HCT116 (cell line): ENCODE measurements around the gene CNTNAP5. TPM values are rescaled to one million over a fixed set of nuclear protein-coding genes. Genes with fewer than 3 reads are reported as not detected.

Experiments
- ATAC-seq: fragments of 200-7000 bp; cut with Tn5 transposase; 2 replicates; pipeline ENCODE4 v1.9.1; 2020; ENCODE audit warnings: mild to moderate bottlenecking, moderate library complexity
- BruUV-seq: library from RNA; stranded (reverse); fragments of 400-500 nt; replicated peaks from 2 replicates; lab custom pipeline; 2021; lab: Mats Ljungman, UMichigan
- CTCF ChIA-PET: fragments of 300-600 bp; sonication (Branson Sonifier 250); formaldehyde crosslinking; loops from one replicate; lab custom pipeline; 2021; ENCODE audit warnings: antibody characterized with exemption; lab: Charles Lee
- POLR2A ChIA-PET: fragments of 300-600, 350-600 bp; sonication (Branson Sonifier 250); formaldehyde crosslinking; loops from one replicate; lab custom pipeline; 2021; ENCODE audit warnings: antibody characterized with exemption; lab: Charles Lee
- RAD21 ChIA-PET, 2 experiments: fragments of 300-600 bp; sonication (Branson Sonifier 250); formaldehyde crosslinking; loops; one replicate each; lab custom pipeline; 2023; ENCODE audit warnings: low total read pairs in 2 of 2; ENCODE audit not compliant: uncharacterized antibody in 2 of 2, unreplicated experiment in 2 of 2, low non-redundant PET in 1 of 2; lab: Charles Lee
- DNase-seq: peaks from one replicate; pipeline ENCODE4 v3.0.0-alpha.2; 2010; ENCODE audit warnings: low read depth, low spot score
- H2AFZ ChIP-seq: fragments of 200-600 bp; shearing (Covaris generic), sonication (generic); 2 replicates; pipeline ENCODE4 v1.6.1; 2017; ENCODE audit warnings: low read depth, mixed run types, mixed read lengths, antibody characterized with exemption, low read length; ENCODE audit not compliant: poor library complexity, severe bottlenecking
- H3K27ac ChIP-seq: 2 replicates; pipeline ENCODE4 v1.5.1; 2012; ENCODE audit warnings: low read depth, low read length
- H3K27me3 ChIP-seq: fragments of 200-600 bp; sonication (generic); 2 replicates; pipeline ENCODE4 v1.6.1; 2016; ENCODE audit warnings: mixed run types, low read length, mixed read lengths; ENCODE audit not compliant: insufficient read depth
- H3K36me3 ChIP-seq, 2 experiments: fragments of 200-500 bp in 1 of 2; fragments of 200-600 bp in 1 of 2; sonication (Bioruptor generic) in 1 of 2; sonication (generic) in 1 of 2; 2 replicates each; pipeline versions ENCODE4 v1.5.1 to v1.6.1; 2014 to 2016; ENCODE audit warnings: low read length in 2 of 2, inconsistent platforms in 1 of 2, mixed read lengths in 1 of 2, mixed run types in 1 of 2; ENCODE audit not compliant: insufficient read depth in 2 of 2, control insufficient read depth in 1 of 2
- H3K4me1 ChIP-seq, 2 experiments: fragments of 200-600 bp in 1 of 2; sonication (generic) in 1 of 2; 2 replicates each; pipeline versions ENCODE4 v1.5.1 to v1.6.1; 2012 to 2017; ENCODE audit warnings: low read length in 2 of 2, inconsistent platforms in 1 of 2, mild to moderate bottlenecking in 1 of 2, mixed read lengths in 1 of 2, mixed run types in 1 of 2, moderate library complexity in 1 of 2; ENCODE audit not compliant: insufficient read depth in 2 of 2, control insufficient read depth in 1 of 2
- H3K4me2 ChIP-seq: fragments of 200-600 bp; sonication (generic); 2 replicates; pipeline ENCODE4 v1.6.1; 2017; ENCODE audit warnings: mixed run types, low read length, mixed read lengths
- H3K4me3 ChIP-seq, 2 experiments: fragments of 200-600 bp in 1 of 2; sonication (generic) in 1 of 2; replicated peaks in 1 of 2; 2 replicates each; pipeline ENCODE4 v1.5.1; 2011 to 2016; ENCODE audit warnings: low read length in 2 of 2, control low read depth in 1 of 2, low read depth in 1 of 2, mild to moderate bottlenecking in 1 of 2, mixed read lengths in 1 of 2, mixed run types in 1 of 2
- H3K79me2 ChIP-seq: fragments of 200-600 bp; sonication (generic); 2 replicates; pipeline ENCODE4 v1.6.1; 2017; ENCODE audit warnings: mild to moderate bottlenecking, mixed run types, low read length, moderate library complexity, mixed read lengths; ENCODE audit not compliant: insufficient read depth
- H3K9ac ChIP-seq: fragments of 200-600 bp; sonication (generic); 2 replicates; pipeline ENCODE4 v1.6.1; 2016; ENCODE audit warnings: low read length, mixed read lengths
- H3K9me2 ChIP-seq: fragments of 200-600 bp; sonication (generic), shearing (Covaris generic); 2 replicates; pipeline ENCODE4 v1.6.1; 2017; ENCODE audit warnings: mixed run types, mild to moderate bottlenecking, moderate library complexity; ENCODE audit not compliant: insufficient read depth
- H3K9me3 ChIP-seq, 2 experiments: fragments of 200-500 bp in 1 of 2; fragments of 200-600 bp in 1 of 2; sonication (Bioruptor generic) in 1 of 2; sonication (generic) in 1 of 2; 2 replicates each; pipeline ENCODE4 v1.6.1; 2014 to 2017; ENCODE audit warnings: low read length in 2 of 2, mixed read lengths in 2 of 2, inconsistent platforms in 1 of 2, low read depth in 1 of 2, mild to moderate bottlenecking in 1 of 2, mixed run types in 1 of 2, moderate library complexity in 1 of 2; ENCODE audit not compliant: control insufficient read depth in 1 of 2, insufficient read depth in 1 of 2
- H4K20me1 ChIP-seq: fragments of 200-600 bp; sonication (generic), shearing (Covaris generic); 2 replicates; pipeline ENCODE4 v1.6.1; 2017; ENCODE audit warnings: mixed run types, mild to moderate bottlenecking, moderate library complexity; ENCODE audit not compliant: insufficient read depth
- ATF3 ChIP-seq: IDR thresholded peaks from 2 replicates; pipeline ENCODE4 v1.6.1; 2012
- CEBPB ChIP-seq: IDR thresholded peaks from 2 replicates; pipeline ENCODE4 v1.6.1; 2012; ENCODE audit warnings: low read depth
- EGR1 ChIP-seq: IDR thresholded peaks from 2 replicates; pipeline ENCODE4 v1.6.1; 2012; ENCODE audit warnings: low read depth
- ELF1 ChIP-seq: IDR thresholded peaks from 2 replicates; pipeline ENCODE4 v1.6.1; 2012; ENCODE audit warnings: low read depth, borderline replicate concordance
- EZH2 ChIP-seq: fragments of 200-600 bp; sonication (generic); IDR thresholded peaks from 2 replicates; pipeline ENCODE4 v1.6.1; 2017; ENCODE audit warnings: antibody characterized with exemption, mixed run types
- FOSL1 ChIP-seq: IDR thresholded peaks from 2 replicates; pipeline ENCODE4 v1.6.1; 2012; ENCODE audit warnings: low read depth
- POLR2A ChIP-seq: IDR thresholded peaks from 2 replicates; pipeline ENCODE4 v1.7.0; 2011; ENCODE audit warnings: borderline replicate concordance; ENCODE audit not compliant: insufficient read depth, insufficient read length; ENCODE audit errors: extremely low read depth
- POLR2AphosphoS5 ChIP-seq: IDR thresholded peaks from 2 replicates; pipeline ENCODE4 v1.6.1; 2011; ENCODE audit warnings: mild to moderate bottlenecking, low read depth, low read length, moderate library complexity
- RAD21 ChIP-seq: IDR thresholded peaks from 2 replicates; pipeline ENCODE4 v1.6.1; 2012; ENCODE audit warnings: low read depth, mild to moderate bottlenecking
- SRF ChIP-seq: IDR thresholded peaks from 2 replicates; pipeline ENCODE4 v1.6.1; 2012; ENCODE audit warnings: low read depth
- TCF7L2 ChIP-seq: IDR thresholded peaks from 2 replicates; pipeline ENCODE4 v1.7.0; 2011; ENCODE audit warnings: borderline replicate concordance, inconsistent platforms; ENCODE audit not compliant: insufficient read depth, insufficient read length; ENCODE audit errors: extremely low read depth
- YY1 ChIP-seq: IDR thresholded peaks from 2 replicates; pipeline ENCODE4 v1.6.1; 2011; ENCODE audit warnings: low read length, low read depth, moderate library complexity, mild to moderate bottlenecking; ENCODE audit not compliant: insufficient replicate concordance; ENCODE audit errors: extremely low read depth
- ZFX ChIP-seq: fragments of 450-650 bp; IDR thresholded peaks from 2 replicates; pipeline ENCODE4 v1.6.1; 2017
- intact Hi-C: fragments of 100-400 bp; cut with micrococcal nuclease; formaldehyde crosslinking; loops from 2 replicates; pipeline ENCODE4 v1.10.0; 2022
- total RNA-seq: library from RNA; stranded (reverse); gene quantifications from one replicate; pipeline ENCODE4 v1.2.1, GENCODE V29; 2021; ENCODE audit not compliant: unreplicated experiment
- TF ChIP-seq, protein P1 (sequence below): IDR thresholded peaks from 2 replicates; pipeline ENCODE4 v1.6.1; 2012

CNTNAP5 gene
- total RNA-seq, 1 experiment from 2014 or later, result not detected

DNA sequence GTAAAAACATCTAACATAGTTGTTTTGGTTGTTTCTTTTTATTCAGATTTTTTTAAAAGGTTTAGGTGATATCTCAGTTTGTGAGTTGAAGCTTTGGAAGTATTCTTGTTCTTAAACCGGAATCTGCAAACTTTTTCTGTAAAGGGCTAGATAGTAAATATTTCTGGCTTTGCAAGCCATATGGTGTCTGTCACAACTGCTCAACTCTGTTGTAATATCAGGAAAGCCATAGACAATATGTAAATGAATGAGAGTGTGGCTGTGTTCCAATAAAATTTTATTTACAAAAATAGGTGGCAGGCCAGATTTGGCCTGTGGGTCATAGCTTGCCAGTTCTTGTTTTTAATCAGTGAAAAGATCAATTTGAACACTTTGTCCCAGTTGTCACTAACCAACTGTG, 134.1 kb downstream of the CNTNAP5 start:
- Histone ChIP-seq H3K79me2 (no peaks in the 10 kb centered on the region), H3K9me3 (peaks cover 7 to 30% of the 10 kb centered on the region in 2 experiments; a peak in 2 of 4 replicates), H3K4me2 (no peak overlapping the region), H3K36me3 (no peaks in the 10 kb centered on the region), H3K27me3 (no peaks in the 10 kb centered on the region), H2AFZ (no peak overlapping the region), H4K20me1 (no peaks in the 10 kb centered on the region), H3K9ac (no peak overlapping the region), H3K4me3 (no peak overlapping the region), H3K9me2 (no peaks in the 10 kb centered on the region), H3K27ac (no peak overlapping the region)
- ChIA-PET RAD21 (no interaction called here), POLR2A (no interaction called here)
- BruUV-seq, result no TSS peak
- ATAC-seq (no peak), DNase-seq (no peak)
- intact Hi-C loops, result no loop called here
- TF ChIP-seq POLR2AphosphoS5 (no peak), SRF (no peak), FOSL1 (no peak)
- TF ChIP-seq, all 23 proteins: peak for 0
- H3K4me1 ChIP-seq, result no peaks in the 10 kb centered on the region
- CTCF ChIA-PET, result no interaction called here

DNA sequence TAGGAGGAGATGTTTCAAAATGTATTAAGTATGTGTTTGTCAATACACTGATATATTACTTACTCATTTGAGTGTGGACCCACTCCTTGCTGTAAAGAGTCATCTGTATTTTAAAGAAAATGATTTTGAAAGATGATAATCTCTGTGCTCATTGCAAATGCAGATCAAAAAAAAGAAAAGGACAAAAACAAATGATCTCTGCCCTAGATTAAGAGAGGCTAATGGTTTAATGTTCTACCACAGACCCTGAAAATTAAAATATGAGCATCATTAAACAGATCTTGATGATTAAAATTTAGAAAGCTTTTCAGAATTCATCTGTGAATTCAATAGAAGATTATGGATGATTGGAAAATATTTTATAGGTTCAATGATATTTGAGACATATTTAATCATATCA, 136.5 kb downstream of the CNTNAP5 start:
- no TSS peak for BruUV-seq
- intact Hi-C loops, result no loop called here

More for the DNA sequence above, 136.5 kb downstream of the CNTNAP5 start:
- peaks cover 11 to 30% of the 10 kb centered on the region in 2 experiments; a peak in 2 of 4 replicates for H3K9me3 ChIP-seq
- no peaks in the 10 kb centered on the region for H3K9me2 ChIP-seq
- RAD21 ChIA-PET, result no interaction called here
- H3K4me2 ChIP-seq, result no peak overlapping the region
- POLR2A ChIA-PET, result no interaction called here
- ATAC-seq, result no peak
- H3K9ac ChIP-seq, result no peak overlapping the region
- no peak overlapping the region for H2AFZ ChIP-seq
- no peak for TF ChIP-seq EZH2
- no peak for TF ChIP-seq POLR2A
- no peak for TF ChIP-seq ATF3
- TF ChIP-seq ZFX, result no peak
- TF ChIP-seq YY1, result no peak
- TF ChIP-seq ELF1, result no peak
- TF ChIP-seq POLR2AphosphoS5, result no peak
- no peak for TF ChIP-seq TCF7L2
- no peak for TF ChIP-seq RAD21
- no peak for TF ChIP-seq CEBPB
- no peak for TF ChIP-seq SRF
- TF ChIP-seq, protein P1, sequence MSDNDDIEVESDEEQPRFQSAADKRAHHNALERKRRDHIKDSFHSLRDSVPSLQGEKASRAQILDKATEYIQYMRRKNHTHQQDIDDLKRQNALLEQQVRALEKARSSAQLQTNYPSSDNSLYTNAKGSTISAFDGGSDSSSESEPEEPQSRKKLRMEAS, result no peak
- no peak for TF ChIP-seq FOSL1
- TF ChIP-seq EGR1, result no peak
- CTCF ChIA-PET, result no interaction called here
- H4K20me1 ChIP-seq, result no peaks in the 10 kb centered on the region
- DNase-seq, result no peak
- no peaks in the 10 kb centered on the region for H3K4me1 ChIP-seq
- H3K27me3 ChIP-seq, result no peaks in the 10 kb centered on the region
- H3K27ac ChIP-seq, result no peak overlapping the region
- H3K79me2 ChIP-seq, result no peaks in the 10 kb centered on the region
- H3K36me3 ChIP-seq, result no peaks in the 10 kb centered on the region
- no peak overlapping the region for H3K4me3 ChIP-seq
